ENCODE measurements around the gene CCDC91.

CCDC91 gene, protein sequence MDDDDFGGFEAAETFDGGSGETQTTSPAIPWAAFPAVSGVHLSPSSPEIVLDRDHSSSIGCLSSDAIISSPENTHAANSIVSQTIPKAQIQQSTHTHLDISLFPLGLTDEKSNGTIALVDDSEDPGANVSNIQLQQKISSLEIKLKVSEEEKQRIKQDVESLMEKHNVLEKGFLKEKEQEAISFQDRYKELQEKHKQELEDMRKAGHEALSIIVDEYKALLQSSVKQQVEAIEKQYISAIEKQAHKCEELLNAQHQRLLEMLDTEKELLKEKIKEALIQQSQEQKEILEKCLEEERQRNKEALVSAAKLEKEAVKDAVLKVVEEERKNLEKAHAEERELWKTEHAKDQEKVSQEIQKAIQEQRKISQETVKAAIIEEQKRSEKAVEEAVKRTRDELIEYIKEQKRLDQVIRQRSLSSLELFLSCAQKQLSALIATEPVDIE

DNA sequence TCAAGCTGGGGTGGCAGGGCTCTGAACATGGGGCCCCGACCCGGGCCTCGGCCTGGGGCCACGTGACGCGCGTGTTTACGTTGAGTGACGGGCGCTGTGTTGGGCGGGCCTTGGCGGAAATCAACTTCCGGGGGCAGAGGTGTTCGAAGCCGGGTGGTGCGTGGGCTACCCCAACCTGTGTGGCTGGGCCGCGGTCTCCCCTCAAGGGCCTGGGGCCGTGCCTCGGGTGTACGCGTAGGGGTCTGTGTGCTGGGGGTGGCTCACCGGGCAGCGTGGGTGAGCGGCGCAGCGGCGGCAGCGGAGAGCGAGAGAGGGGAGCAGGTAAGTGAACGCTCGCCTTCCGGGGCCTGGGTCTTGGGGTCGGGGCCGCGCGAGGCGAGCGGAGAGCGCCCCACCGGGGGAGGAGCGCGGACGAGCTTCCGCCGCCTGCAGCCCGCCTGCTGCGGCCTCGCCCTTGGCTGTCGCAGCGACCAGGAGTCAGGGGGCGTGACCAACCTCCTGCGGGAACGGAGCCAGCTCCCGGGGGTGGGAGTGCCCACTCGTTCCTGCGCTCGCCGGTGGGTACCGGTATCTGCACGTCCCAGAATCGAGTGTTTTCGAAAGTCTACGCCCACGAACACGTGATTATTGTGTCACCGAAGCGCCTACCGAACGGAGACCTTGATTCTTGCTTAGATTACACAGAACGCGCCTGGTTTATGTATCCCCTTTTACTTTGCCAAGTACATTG lies at the start of gene CCDC91:
Gene CCDC91 (plus strand): TSS at position 136 of the 730 bp plus-strand sequence. CDS start 66,760 bp downstream, outside the sequence.
- DNase-seq, result no peak

DNA sequence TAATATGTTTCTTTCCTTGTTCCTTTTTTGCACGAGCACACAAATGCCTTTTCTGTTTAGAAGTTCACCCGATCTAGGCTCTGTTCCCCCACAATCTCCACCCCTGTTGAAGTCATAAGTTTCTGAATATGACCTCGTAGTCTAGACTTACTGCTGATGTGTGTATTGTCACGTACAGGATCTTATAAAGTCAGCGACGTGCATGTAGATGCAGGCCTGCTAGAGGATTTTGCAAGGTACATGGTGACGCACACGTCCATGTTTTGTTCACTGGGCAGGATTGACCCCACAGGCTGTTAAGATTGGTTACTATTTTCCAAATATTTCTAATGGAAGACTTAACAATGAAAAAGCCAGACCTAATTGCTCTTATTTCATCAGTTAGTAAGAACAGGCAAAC lies 46.2 kb upstream of the CCDC91 start:
- DNase-seq, result no peak

DNA sequence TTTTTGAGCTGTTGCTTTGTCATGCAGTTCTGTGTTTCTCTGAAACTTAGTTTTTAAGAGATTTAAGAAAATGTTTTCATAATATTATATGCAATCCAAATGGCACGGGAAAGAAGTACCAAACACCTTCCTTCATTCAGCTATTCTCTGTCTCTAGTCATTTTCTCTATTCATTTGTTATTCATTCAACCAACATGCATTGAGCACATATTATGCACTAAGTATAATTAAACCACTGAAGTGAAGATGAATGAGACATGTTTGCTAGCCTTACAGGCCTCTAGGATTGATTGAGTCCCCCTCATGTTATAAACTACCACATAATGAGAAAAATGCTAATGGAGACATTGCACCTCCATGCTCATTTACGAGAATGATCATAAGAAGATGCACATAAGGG lies 45.7 kb upstream of the CCDC91 start:
- no peak for DNase-seq

DNA sequence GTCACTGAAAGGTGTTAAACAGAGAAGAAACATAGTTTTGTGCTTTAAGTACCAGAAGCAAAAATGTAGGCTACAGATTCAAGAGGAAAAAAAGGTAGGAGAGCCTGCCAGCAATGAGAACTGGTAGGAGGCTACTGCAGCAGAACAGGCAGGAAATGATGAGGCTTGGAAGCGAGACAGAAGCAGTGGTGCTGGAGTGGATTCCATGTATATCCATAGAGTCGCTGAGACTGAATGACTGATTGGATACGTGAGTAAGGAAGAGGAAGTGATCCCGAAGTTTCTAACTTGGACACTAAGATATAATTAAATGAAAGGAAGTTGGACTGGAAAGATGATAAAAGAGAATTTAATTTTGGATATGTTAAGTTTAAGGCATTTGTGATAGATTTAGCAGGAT lies 45.0 kb upstream of the CCDC91 start:
- DNase-seq, result no peak

DNA sequence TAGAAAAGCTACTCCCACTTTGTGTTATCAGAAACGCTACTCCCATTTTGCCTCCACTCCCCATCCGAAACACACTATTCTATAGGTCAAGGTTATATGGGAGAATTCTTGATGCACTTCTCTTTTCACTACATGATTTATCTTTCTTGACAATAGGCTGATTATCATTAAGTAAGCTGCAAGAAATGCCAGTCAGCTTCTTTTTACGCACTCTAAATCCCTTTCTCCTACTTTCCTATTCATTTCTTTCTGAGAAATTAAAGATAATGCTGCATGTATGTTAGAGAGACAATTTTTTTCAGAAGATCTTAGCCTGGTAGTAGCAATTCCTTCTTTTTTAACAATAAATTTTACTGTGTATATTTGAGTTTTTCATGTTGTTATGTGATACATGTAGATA lies 41.0 kb upstream of the CCDC91 start:
- no peak for DNase-seq

DNA sequence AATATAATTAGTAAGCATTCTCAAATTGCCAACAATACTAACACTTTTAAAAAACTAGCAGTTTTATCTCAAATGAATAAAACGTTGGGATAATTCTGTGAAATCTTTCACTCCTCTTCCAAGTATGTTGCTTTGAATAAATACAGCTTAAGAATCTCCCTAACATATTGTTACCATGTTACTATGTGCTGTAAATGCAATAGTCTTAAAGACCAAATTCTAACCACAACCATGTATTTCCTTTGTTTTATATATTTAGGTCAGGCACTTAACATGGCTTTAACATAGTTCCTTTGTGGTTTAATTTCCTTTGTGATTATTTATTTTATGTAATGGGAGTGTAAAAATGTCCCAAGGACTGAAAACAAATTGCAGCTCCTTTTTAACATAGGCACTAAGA lies 33.9 kb upstream of the CCDC91 start:
- DNase-seq, result no peak

DNA sequence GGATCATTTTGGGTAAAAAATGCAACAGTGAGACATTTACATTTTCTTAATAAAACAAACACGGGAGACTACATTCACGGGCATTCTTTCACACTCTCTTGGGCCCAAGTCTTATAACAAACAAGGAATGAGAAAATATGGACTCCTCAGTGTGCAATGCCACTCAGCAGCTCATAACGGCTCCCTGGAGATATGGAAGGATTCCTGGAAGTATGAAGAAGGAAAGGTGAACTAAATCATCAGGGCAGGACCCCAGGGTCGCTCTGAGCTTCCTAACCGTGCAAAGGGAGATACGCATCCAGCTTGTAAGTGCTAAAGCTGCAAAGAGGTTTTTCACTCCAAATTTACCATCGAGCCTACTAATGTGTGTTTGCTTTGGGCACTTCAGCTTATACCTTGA lies 33.5 kb upstream of the CCDC91 start:
- DNase-seq, result no peak

DNA sequence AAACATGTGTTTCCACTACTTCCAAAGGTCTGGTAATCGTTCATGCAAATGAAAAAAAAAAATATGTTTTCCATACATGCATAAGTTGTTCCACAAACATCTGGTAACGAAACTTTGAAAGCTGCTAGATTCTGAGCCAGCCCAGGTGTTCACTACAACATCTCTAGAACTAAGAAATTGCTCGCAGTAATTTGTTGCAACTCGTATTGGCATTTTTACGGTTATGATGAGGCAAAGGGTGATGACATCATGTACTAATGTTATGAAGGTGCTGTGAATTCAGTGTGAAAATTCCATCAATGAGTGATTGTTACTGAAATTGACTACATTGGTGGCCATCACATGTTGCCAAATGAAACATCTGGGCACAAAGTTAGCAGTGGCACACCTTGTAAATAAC lies 31.9 kb upstream of the CCDC91 start:
- DNase-seq, result no peak

DNA sequence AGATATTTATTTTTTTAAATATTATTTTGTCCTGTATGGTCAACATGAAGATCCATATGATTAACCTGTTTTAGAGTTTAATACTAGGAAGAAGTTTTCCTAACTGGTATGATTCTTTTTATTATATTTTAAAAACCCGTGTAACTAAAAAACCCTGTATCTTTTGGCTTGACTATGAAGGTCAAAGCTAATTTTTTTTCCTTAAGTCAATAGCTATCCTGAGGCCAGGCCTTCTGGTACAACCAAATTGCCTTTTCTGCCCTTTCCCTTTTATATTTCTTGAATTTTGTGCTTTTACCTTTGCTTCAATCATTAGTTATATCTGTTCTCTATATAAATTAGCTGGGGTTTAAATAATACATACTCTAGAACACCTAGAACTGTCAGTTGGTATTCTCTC lies 30.6 kb upstream of the CCDC91 start:
- DNase-seq, result no peak

DNA sequence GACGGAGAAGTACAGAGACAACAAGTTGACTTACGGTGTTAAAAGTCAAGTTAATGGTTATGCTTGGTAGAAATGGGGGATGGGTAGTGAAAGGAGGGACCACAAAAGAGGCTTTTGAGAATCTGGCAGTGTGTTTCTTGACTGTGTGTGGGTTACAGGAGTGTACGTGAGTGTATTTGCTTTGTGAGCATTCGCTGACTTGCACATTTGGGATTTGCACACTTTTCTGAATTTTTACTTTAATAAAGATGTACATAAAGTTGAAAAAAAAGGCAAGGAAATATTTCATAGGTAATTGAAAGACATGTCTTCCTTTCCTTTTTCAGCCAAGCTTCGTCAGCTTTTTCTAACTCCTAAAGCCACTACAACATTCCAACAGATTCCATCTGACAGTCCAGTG lies 28.6 kb upstream of the CCDC91 start:
- DNase-seq, result no peak

DNA sequence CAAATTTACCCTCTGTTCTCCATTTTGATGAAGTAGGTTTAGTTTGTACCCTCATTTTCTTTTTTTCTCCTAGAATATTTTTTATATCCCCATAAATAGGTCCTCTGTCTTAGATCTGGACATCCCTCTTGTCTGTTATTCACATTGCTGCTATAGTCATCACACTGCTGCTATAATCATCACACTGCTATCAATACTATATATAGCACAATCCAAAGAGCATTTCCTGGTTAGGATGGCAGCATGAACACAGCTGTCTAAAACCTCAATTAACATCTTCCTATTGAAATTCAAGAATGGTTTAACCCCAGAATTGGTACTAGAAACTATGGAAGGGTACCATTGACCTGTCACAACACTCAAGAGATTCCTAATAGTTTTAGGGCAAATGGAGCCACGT lies 27.6 kb upstream of the CCDC91 start:
- DNase-seq, result no peak

DNA sequence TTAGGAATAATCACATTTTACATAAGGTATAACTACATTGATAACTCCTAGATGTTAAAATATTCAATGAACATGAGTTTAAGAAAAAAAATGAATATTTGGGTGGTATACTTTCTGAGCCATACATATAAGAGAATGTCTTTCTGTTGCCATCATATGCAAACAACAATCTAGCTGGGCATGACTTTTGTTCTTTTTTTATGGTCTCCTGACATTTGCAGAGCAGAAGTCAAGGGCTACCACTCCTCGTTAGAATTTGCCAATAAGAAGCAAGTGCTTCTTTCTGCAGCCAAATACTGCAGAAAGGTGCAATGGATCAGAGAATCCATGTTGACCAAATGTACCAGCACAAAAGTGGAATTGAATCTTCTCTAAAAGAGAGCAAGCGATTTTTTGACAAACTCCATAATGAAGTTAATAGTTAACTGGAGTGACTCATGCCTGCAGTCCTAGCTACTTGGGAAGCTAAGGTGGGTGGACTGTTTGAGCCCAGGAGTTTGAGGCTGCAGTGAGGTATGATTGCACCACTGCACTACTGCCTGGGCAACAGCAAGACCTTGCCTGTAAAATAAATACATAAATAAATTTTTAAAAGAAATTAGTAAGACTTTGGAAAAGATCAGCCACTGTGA lies 25.5 kb upstream of the CCDC91 start:
- no peak for DNase-seq

DNA sequence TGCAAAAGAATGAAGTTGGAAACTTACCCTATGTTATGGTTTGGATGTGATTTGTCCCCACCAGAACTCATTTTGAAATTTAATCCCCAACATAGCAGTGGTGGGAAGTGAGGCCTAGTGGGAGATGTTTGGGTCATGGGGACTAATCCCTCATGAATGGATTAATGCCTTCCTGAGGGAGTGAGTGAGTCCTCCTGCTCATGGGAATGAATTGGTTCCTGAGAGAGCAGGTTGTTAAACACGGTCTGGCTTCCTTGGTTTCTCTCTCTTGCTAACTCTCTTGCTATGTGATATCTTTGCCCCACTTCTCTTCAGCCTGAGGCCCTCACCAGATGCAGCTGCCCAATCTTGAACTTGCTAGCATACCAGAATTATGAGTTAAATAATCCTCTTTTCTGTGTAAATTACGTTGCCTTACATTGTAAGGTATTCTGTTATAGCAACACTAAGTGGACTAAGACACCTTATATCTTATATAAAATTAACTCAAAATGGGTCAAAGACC lies 22.2 kb upstream of the CCDC91 start:
- DNase-seq, result no peak

DNA sequence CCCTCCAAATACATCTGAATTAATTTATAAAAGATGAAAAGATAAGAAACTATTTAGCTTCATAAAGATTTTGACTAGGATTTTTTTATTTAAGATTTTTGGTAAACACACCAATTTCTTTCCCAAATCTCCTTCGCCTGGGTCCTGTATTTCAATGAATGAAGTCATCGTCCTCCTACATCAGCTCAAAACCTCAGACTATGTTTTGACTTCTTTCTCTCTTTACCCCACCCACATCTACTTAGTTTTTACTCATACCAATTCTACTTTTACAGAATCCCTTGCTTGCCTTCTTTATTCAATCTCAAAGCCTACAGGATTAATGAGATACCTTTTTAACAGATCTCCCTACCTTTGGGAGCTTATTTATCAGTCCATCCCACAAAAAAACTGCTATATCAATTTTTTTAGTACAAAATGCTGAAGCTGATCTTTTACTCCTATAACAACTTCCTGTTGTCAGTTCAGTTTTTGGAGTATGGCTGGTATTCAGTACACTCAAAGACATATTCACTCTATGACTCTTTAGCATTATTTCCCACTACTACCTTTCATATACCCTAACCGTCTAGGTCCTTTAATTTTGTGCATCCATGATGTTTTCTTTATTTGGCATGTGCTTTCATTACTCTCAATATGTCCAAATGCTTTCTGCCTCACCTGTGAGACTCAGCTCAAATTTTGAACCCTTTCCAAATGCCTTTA lies 18.7 kb upstream of the CCDC91 start:
- DNase-seq, result no peak

DNA sequence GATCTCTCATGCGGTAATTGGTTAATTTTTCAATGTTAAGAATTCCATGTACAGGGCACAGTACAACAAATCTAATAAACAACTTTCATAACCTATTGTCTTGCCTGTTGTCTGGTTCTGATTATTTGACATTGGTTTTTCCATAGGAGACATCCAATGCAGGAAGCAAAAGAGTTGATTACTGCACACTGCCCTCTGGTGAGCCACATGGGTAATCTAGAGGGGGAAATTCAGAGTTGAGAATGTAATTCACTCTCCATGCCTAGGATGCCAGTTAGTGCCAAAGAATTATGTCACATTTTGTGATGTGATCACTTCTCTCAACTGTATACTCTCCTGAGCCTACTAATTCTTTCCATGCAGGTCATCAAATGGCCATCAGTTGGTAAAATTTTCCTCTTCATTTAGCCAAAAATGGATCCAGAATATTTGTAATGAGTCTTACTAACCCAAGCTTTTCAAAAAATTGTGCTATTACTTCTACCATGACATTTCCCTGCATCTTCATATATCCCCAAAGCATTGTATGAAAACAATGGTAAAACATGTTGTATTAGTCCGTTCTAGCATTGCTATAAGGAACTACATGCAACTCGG lies 17.7 kb upstream of the CCDC91 start:
- DNase-seq, result peak; percentile 22

DNA sequence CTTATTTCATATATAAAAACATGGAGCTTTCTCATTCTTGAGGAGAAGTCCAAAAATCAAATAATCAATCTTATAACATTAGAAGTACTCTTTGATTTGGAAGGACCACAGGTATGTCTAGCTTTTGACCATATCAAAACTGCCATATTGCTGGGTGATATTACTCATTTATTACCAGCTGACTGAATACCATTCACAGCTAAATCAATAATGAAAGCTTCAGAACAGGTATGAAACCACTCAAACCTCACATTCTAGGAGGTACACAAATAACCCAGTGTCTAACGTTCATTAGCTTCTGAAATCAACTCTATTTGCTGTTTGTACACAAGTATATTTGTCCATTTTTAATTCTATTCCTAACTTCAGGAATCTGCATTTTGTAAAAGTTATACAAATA lies 16.8 kb upstream of the CCDC91 start:
- no peak for DNase-seq

DNA sequence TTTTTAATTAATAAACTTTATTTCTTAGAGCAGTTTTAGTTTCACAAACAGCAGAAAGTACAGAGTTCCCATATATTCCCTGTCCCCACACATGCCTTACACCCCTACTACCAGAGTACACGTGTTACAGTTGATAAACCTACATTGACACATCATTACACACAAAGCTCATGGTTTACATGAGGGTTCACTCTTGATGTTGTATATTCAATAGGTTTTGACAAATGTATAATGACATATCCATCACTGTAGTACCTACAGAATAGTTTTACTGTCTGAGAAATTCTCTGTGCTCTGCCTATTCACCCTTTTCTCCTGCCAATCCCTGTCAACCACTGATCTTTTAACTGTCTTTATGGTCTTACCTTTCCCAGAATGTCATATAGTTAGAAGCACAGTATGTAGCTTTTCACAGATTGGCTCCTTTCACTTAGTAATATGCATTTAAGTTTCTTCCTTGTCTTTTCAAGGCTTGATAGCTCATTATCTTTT lies 15.1 kb upstream of the CCDC91 start:
- DNase-seq, result no peak

DNA sequence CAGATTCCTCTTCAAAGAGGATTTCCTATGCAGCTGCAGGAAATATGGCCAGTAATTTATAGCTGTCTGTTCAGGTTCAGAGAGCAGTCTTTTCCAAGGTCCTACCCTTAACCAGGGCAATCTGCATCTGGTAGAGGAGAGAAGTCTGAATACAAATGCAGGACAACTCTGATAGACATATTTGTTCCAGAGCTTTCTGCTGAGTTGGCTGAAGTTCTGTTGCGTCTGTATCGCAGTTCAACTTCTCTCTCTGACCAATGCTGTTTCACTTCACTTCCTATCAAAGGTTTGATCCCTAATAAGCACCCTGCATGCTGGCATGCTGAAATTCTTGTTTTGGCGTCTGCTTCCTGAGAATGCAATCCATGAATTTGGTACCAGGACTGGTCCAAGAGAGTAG lies 14.0 kb upstream of the CCDC91 start:
- DNase-seq, result no peak

DNA sequence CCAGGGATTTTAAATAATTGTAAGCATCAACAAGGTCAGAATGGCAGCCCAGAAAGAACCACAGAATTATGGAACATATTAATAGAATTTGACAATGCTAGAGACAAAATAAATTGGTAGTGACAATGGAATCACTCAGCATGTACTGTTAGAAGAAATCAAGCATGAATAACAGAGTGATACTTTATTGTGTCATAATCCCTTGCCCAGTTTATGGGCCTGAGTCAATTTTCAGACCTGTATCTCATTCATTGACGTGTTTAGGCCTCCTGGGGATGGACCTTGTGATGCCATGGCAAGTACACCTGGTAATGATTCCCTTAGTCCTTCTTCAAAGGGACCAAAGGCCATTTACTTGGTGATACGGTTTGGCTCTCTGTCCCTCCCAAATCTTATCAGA lies 12.8 kb upstream of the CCDC91 start:
- DNase-seq, result no peak

DNA sequence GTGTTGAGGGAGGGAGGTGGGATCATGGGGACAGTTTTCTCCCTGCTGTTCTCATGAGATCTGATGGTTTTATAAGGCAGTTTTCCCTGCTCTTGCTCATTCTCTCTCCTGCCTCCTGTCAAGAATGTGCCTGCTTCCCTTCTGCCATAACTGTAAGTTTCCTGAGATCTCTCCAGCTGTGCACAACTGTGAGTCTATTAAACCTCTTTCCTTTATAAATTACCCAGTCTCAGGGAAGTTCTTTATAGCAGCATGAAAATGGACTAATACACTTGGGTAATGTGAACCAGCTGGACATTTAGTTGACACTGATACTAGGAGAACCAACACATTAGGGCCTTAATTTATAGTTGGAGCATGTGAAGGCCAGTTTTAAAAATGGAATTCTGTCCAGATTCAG lies 12.4 kb upstream of the CCDC91 start:
- DNase-seq, result no peak

DNA sequence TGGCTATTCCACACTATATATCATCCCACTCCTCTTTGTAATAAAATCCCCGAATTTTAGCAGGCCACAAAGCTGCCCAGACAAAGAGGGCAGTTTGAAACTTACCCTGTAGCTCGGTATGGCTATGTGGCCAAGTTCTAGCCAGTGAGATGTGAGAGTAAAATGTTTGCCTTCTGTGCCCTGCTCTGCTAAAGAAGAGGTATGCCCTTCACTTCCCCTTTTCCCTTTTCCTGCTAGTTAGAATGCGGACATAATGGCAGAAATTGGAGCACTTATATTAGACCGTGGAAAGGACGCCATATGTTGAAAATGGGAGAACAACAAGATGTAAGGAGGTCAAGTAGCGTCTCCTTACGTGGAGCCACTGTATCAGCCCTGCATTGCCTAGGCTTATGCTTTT lies 11.5 kb upstream of the CCDC91 start:
- DNase-seq, result no peak

DNA sequence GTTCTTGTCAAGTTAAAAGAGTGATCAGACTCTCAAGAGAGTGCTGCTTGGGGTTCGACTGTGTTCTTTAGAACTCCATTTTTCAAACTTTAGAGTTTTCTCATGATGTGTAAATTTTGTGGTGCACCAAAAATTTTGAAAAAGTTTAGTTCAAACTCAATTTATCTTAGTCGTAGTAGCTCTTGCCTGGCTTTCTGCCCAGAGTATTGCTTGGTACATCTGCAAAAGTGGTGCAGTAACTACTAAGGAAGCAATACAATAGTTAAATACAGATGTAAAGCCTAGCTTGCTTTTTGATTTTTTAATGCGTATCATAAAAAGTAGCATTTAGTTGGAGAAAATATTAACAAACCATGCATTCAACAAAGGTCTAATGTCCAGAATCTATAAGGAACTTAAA lies 9.5 kb upstream of the CCDC91 start:
- no peak for DNase-seq

DNA sequence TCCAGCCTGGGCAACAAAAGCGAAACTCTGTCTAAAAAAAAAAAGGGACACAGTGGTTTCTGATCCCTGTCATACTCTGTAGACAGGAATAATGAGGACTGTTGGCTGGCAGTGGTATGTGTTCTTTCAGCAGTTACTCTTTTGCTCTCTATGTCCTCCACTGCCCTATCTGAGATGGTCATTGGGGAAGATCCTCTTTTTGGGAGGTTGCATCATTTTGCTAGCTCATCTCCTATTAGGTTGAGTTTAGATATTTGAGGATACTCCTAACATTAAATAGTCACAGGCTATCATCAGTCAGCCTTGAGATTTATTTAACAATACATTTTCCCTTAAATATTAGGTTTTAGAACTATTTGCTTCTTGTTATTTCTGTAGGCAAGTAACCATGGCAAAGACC lies 5.9 kb upstream of the CCDC91 start:
- DNase-seq, result no peak

Data from NCI-H2081 treated with DMSO at 0.1 percent for 48 hours (cell line).